ENCODE measurements around the gene BRINP2.

Gene BRINP2

DNA sequence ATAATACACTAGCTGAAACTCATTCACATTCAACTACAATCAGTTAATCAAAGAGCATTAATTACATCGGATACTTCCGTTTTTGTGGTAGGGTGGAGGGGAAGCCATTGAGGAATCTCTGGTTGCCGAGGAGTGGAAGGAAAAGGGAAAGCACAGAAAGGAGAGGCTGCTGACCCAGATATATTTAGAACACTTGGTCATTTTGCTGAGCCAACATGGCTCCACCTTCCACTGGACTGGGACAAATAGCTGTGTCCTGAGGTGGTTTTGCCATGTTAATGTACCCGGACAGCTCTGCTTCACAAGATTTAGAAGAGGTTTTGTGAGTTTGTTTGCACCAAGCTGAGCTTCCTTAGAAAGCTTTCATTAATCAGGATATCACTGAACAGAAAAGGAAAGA, 32.4 kb upstream of the BRINP2 start:
- no peak for TF ChIP-seq JUND (IDR thresholded peaks at IDR 0.05; ENCODE audit: low read depth)
- DNase-seq (ENCODE audit: low read depth in 1 of 2, low spot score in 1 of 2) = no peak
- in situ Hi-C loops (cut with HindIII; ENCODE audit: low pct_unique_long_range_greater_than_20kb, low sequenced_read_pairs) = no loop called here

DNA sequence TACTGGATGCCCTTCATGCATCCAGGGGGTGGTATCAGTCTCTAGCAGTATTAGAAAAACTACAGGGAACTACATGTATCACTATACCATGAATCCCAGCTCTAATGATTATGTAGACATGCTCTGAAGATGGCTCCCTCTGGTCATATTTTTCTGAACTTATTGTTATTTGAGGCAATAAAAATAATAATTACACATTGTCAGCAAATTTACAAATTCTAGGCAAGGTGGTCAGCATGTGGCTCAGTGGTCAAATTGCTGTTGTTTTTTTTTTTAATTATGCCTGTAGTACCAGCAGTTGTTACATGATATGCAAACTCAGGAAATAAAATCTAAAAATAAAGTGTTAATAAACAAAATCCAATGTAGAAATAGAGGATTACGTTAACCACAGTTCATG, 28.7 kb upstream of the BRINP2 start:
- in situ Hi-C loops (cut with HindIII; ENCODE audit: low pct_unique_long_range_greater_than_20kb, low sequenced_read_pairs) = no loop called here
- DNase-seq (ENCODE audit: low read depth in 1 of 2, low spot score in 1 of 2) = no peak
- no peak for TF ChIP-seq JUND (IDR thresholded peaks at IDR 0.05; ENCODE audit: low read depth)

GRCh38 chr1:177142791-177143271, 27.9 kb upstream of the BRINP2 start:
- TF ChIP-seq JUND (IDR thresholded peaks at IDR 0.05; ENCODE audit: low read depth) = no peak
- no peak for DNase-seq (ENCODE audit: low read depth in 1 of 2, low spot score in 1 of 2)
- in situ Hi-C loops (cut with HindIII; ENCODE audit: low pct_unique_long_range_greater_than_20kb, low sequenced_read_pairs) = no loop called here

DNA sequence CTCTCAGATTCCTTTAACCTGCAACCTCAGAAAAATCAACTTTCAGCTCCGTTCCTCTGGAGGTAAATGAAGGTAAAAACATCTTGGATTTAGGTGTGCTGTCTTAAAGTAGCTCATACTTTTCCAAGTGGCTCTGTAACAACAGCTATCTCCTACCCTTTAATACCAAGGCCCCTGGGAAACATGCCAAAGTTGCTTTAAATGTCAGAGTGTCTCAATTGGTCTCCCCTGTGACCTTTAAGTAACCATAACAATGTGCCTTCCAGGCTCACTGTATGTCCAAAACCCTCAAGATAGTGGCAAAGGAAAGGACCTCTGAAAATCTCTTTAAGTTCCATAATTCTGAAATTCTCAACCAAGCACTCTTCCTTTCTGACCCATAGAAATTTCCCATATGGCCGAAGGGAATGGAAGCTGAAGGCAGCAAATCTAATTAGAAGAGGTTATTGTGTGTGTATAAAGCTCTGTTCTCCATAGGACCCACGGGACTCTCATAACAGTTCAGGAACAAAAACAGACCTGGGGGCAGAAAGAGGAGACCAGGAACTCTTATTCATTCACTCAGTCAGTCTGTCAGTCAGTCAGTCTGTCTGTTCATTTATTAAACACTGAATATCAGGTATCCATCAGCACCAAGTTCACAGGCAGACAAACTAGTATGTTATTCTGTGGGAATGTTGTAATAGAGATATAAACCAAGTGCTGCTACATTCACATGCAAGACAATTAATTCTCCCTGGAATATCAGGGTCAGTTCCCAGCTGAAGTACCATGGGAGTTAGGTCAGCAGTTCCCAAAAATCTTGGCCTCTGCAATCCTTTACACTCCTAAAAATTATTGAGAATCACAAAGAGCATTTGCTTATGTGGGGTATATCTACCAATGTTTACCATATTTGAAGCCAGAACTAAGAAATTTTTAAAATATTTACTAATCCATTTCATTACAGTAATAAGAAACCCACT, 25.4 kb upstream of the BRINP2 start:
- no peak for TF ChIP-seq JUND (IDR thresholded peaks at IDR 0.05; ENCODE audit: low read depth)
- in situ Hi-C loops (cut with HindIII; ENCODE audit: low pct_unique_long_range_greater_than_20kb, low sequenced_read_pairs) = no loop called here
- no peak for DNase-seq (ENCODE audit: low read depth in 1 of 2, low spot score in 1 of 2)

DNA sequence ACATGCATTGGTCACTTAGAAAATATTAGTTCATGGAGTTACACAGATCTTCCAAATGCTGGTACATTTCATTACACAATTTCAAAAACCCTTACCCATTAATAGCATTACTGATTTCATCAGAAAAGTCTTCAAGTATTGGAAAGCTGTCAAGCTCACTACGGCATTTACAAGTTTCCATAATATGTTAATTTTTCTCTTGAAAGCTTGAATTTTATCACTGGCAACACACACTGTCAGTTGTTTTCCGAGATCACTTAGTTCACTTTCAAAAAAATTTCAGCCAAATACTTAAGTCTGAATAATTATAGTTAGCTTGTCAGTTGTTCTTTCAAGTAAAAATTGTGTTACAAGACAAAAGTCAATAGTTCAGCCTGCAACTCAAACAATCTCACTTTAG, 24.3 kb upstream of the BRINP2 start:
- no peak for TF ChIP-seq JUND (IDR thresholded peaks at IDR 0.05; ENCODE audit: low read depth)
- no peak for DNase-seq (ENCODE audit: low read depth in 1 of 2, low spot score in 1 of 2)
- in situ Hi-C loops (cut with HindIII; ENCODE audit: low pct_unique_long_range_greater_than_20kb, low sequenced_read_pairs) = no loop called here

- DNase-seq (ENCODE audit: low read depth in 1 of 2, low spot score in 1 of 2) = no peak
- TF ChIP-seq JUND (IDR thresholded peaks at IDR 0.05; ENCODE audit: low read depth) = no peak
- in situ Hi-C loops (cut with HindIII; ENCODE audit: low pct_unique_long_range_greater_than_20kb, low sequenced_read_pairs) = no loop called here
Measured at GRCh38 chr1:177162243-177162642, 8.5 kb upstream of the BRINP2 start.

DNA sequence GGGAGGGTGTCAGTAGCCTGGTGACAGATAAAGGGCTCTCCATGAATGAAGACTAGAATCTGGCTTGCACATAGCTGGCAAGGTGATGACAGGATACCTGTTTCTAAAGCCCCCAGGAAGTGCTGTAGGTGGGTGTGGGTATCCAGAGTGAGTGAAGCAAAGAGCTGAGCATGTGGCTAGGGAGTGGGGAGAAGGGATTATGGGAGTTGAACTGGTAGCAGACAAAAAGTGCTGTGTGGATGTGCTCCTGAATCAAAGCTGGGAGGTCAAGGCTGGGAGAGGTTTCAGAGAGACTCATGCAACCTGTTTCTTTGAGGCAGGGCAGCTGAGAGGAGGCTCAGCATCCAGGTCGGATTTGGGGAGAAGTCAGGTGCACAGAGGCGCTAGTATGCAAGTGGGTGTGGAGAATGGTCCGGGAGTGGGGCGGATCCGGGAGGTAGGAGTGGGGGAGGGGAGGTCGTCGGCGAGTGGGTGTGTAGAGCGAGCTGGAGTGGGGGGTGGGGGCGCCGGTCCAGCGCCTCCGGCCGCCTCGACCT, 6.8 kb upstream of the BRINP2 start:
- no peak for TF ChIP-seq JUND (IDR thresholded peaks at IDR 0.05; ENCODE audit: low read depth)
- no peak for DNase-seq (ENCODE audit: low read depth in 1 of 2, low spot score in 1 of 2)
- in situ Hi-C loops (cut with HindIII; ENCODE audit: low pct_unique_long_range_greater_than_20kb, low sequenced_read_pairs) = no loop called here

DNA sequence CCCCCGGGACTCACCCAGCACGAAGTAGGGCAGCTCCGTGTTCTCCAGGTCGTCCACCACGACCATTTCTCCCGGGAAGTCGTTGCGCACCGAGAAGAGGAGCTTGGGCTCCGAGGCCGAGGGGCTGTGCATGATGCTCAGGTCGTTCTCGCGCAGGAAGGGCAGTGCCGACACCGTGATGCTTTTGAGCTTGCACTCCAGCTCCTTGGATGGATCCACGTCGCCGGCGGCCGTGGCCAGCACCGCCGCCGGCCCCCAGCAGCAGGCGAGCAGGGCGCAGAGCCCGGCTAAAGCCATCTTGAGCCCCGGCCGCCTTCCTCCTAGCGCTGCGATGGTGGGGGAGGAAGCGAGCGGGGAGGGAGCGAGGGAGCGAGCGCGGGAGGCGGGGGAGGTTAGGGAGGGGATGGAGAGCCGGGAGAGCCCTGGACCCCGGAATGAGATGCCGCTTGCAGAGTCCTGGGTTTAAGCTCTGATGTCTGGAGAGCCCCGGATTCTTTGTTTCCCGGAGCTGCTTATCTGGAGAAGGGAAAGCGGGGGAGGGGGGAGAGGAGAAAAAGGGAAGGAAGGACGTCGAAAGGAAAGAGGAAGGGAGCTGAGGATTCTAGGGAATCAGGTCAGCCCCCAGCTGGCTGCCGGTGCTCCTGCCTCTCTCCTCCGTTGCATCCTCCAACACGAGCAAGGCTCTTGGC, 6.2 kb upstream of the BRINP2 start, which contains the start of gene ASTN1:
TSS of gene ASTN1 (minus strand) at position 333 of the 689 bp plus-strand sequence. CDS start at position 297, 36 bp downstream.
- DNase-seq (ENCODE audit: low read depth in 1 of 2, low spot score in 1 of 2) = no peak
- in situ Hi-C loops (cut with HindIII; ENCODE audit: low pct_unique_long_range_greater_than_20kb, low sequenced_read_pairs) = no loop called here
- TF ChIP-seq JUND (IDR thresholded peaks at IDR 0.05; ENCODE audit: low read depth) = no peak

GRCh38 chr1:177165069-177165439, 5.7 kb upstream of the BRINP2 start:
- TF ChIP-seq JUND (IDR thresholded peaks at IDR 0.05; ENCODE audit: low read depth) = no peak
- in situ Hi-C loops (cut with HindIII; ENCODE audit: low pct_unique_long_range_greater_than_20kb, low sequenced_read_pairs) = no loop called here
- no peak for DNase-seq (ENCODE audit: low read depth in 1 of 2, low spot score in 1 of 2)

- in situ Hi-C loops (cut with HindIII; ENCODE audit: low pct_unique_long_range_greater_than_20kb, low sequenced_read_pairs) = no loop called here
- DNase-seq (ENCODE audit: low read depth in 1 of 2, low spot score in 1 of 2) = no peak
- no peak for TF ChIP-seq JUND (IDR thresholded peaks at IDR 0.05; ENCODE audit: low read depth)
Measured at GRCh38 chr1:177171536-177172123, 872 bp downstream of the BRINP2 start.

DNA sequence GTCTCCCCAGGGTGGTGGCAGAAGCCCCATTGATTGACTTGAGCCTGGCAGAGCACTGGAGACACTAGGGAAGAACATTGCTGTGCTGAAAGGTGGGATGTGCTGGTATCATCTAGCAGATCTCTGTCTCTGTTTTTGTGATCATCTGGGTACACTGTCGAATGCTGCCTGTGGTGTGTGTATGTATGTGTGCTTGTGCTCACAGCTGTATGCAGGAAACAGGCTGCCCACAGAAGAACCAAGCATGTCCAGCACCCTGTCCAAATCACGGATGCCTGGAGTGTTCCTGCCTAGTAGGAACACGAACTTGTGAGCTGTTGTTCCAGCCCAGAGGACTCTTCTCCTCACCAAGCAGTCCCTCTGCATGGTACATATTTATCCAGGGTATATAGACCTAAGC, 1.5 kb downstream of the BRINP2 start:
- in situ Hi-C loops (cut with HindIII; ENCODE audit: low pct_unique_long_range_greater_than_20kb, low sequenced_read_pairs) = no loop called here
- TF ChIP-seq JUND (IDR thresholded peaks at IDR 0.05; ENCODE audit: low read depth) = no peak
- DNase-seq (ENCODE audit: low read depth in 1 of 2, low spot score in 1 of 2) = no peak

GRCh38 chr1:177172866-177173265, 2.1 kb downstream of the BRINP2 start:
- in situ Hi-C loops (cut with HindIII; ENCODE audit: low pct_unique_long_range_greater_than_20kb, low sequenced_read_pairs) = no loop called here
- DNase-seq (ENCODE audit: low read depth in 1 of 2, low spot score in 1 of 2) = no peak
- no peak for TF ChIP-seq JUND (IDR thresholded peaks at IDR 0.05; ENCODE audit: low read depth)
